H1 (cell line): ENCODE measurements around the gene RAD9A. TPM values are rescaled to one million over a fixed set of nuclear protein-coding genes. Genes with fewer than 3 reads are reported as not detected.

Experiments used
- CTCF ChIA-PET: fragments of 300-600 bp; sonication (Branson Sonifier 250); formaldehyde crosslinking; loops from one replicate; lab custom pipeline; 2021; ENCODE audit not compliant: partially characterized antibody; lab: Charles Lee
- POLR2A ChIA-PET: fragments of 300-600 bp; sonication (Branson Sonifier 250); formaldehyde crosslinking; loops from one replicate; lab custom pipeline; 2021; ENCODE audit warnings: inconsistent platforms; ENCODE audit not compliant: partially characterized antibody; lab: Charles Lee
- DNase-seq, 2 experiments: peaks; one replicate each; pipeline versions ENCODE4 v3.0.0 to v3.0.0-alpha.2; 2010 to 2022; ENCODE audit warnings: low spot score in 2 of 2, low read depth in 1 of 2, mixed read lengths in 1 of 2
- FAIRE-seq: peaks from 2 replicates; lab custom pipeline; 2011; peaks lifted over from hg19 to GRCh38; lab: Jason Lieb, UNC
- H2AFZ ChIP-seq: 2 replicates; pipeline ENCODE4 v1.8.1; 2012; ENCODE audit warnings: low read length, inconsistent platforms
- H2AK5ac ChIP-seq: 2 replicates; pipeline ENCODE4 v1.6.1; 2013; ENCODE audit warnings: low read depth, low read length
- H2BK120ac ChIP-seq: replicated peaks from 2 replicates; pipeline ENCODE3; 2013; ENCODE audit warnings: low read depth, low read length, inconsistent platforms
- H2BK12ac ChIP-seq: 2 replicates; pipeline ENCODE4 v1.6.1; 2013; ENCODE audit warnings: low read depth, low read length
- H2BK15ac ChIP-seq: 2 replicates; pipeline ENCODE4 v1.6.1; 2013; ENCODE audit warnings: low read length
- H2BK20ac ChIP-seq: 2 replicates; pipeline ENCODE4 v1.6.1; 2013; ENCODE audit warnings: low read length
- H2BK5ac ChIP-seq: 2 replicates; pipeline ENCODE4 v1.6.1; 2013; ENCODE audit warnings: low read depth, low read length
- H3K14ac ChIP-seq: 2 replicates; pipeline ENCODE4 v1.6.1; 2013; ENCODE audit warnings: inconsistent platforms; ENCODE audit not compliant: insufficient read length
- H3K18ac ChIP-seq: 2 replicates; pipeline ENCODE4 v1.6.1; 2013; ENCODE audit warnings: low read length; ENCODE audit errors: extremely low read depth
- H3K23ac ChIP-seq: 2 replicates; pipeline ENCODE4 v1.6.1; 2013; ENCODE audit warnings: inconsistent platforms; ENCODE audit not compliant: insufficient read length
- H3K23me2 ChIP-seq: 2 replicates; pipeline ENCODE4 v1.6.1; 2013; ENCODE audit warnings: low read depth, low read length
- H3K27ac ChIP-seq: 2 replicates; pipeline ENCODE4 v1.6.1; 2011; ENCODE audit warnings: low read depth, low read length, inconsistent platforms
- H3K27me3 ChIP-seq, 4 experiments: replicated peaks in 1 of 4; 1 replicate in 1 of 4; 2 replicates in 3 of 4; pipeline versions ENCODE4 v1.6.1 to v1.8.1; 2011 to 2013; ENCODE audit warnings: low read length in 3 of 4, mild to moderate bottlenecking in 3 of 4, inconsistent platforms in 2 of 4, mixed read lengths in 2 of 4, moderate library complexity in 1 of 4; ENCODE audit not compliant: control insufficient read depth in 3 of 4, insufficient read depth in 3 of 4; ENCODE audit errors: extremely low read depth in 1 of 4
- H3K36me3 ChIP-seq, 4 experiments: 2 replicates each; pipeline versions ENCODE4 v1.6.1 to v1.8.1; 2011 to 2013; ENCODE audit warnings: mild to moderate bottlenecking in 4 of 4, low read length in 3 of 4, moderate library complexity in 2 of 4, control low read depth in 1 of 4, inconsistent platforms in 1 of 4; ENCODE audit not compliant: insufficient read depth in 4 of 4, control insufficient read depth in 2 of 4
- H3K4ac ChIP-seq: replicated peaks from 2 replicates; pipeline ENCODE3; 2013; ENCODE audit warnings: low read length, low read depth, mixed read lengths, inconsistent platforms; ENCODE audit not compliant: insufficient read length
- H3K4me1 ChIP-seq, 4 experiments: replicated peaks in 1 of 4; 1 replicate in 1 of 4; 2 replicates in 3 of 4; pipeline versions ENCODE4 v1.6.1 to v1.8.1; 2011 to 2013; ENCODE audit warnings: low read length in 3 of 4, inconsistent platforms in 2 of 4, mixed read lengths in 1 of 4; ENCODE audit not compliant: insufficient read depth in 4 of 4, control insufficient read depth in 3 of 4
- H3K4me2 ChIP-seq, 2 experiments: 2 replicates each; pipeline versions ENCODE4 v1.6.1 to v1.8.1; 2011 to 2013; ENCODE audit warnings: low read depth in 2 of 2, low read length in 2 of 2, control low read depth in 1 of 2, inconsistent platforms in 1 of 2, mild to moderate bottlenecking in 1 of 2; ENCODE audit not compliant: insufficient read depth in 1 of 2
- H3K4me3 ChIP-seq, 4 experiments: fragments of 200-600, 300-600 bp in 1 of 4; sonication (generic), shearing (Covaris generic), sonication (Bioruptor Twin) in 1 of 4; 2 replicates each; pipeline versions ENCODE4 v1.5.1 to v1.8.1; 2011 to 2016; ENCODE audit warnings: low read length in 4 of 4, low read depth in 3 of 4, control low read depth in 2 of 4, inconsistent platforms in 2 of 4, mild to moderate bottlenecking in 2 of 4, mixed read lengths in 1 of 4, moderate library complexity in 1 of 4; ENCODE audit not compliant: insufficient read depth in 2 of 4; ENCODE audit errors: extremely low read depth in 1 of 4
- H3K56ac ChIP-seq: replicated peaks from 2 replicates; pipeline ENCODE3; 2013; ENCODE audit warnings: low read depth, mild to moderate bottlenecking, mixed read lengths, low read length, inconsistent platforms; ENCODE audit not compliant: insufficient read length
- H3K79me1 ChIP-seq: 2 replicates; pipeline ENCODE4 v1.6.1; 2013; ENCODE audit warnings: low read depth, low read length, control low read depth
- H3K79me2 ChIP-seq, 2 experiments: 2 replicates each; pipeline versions ENCODE4 v1.6.1 to v1.8.1; 2012 to 2013; ENCODE audit warnings: low read length in 2 of 2, mild to moderate bottlenecking in 2 of 2, inconsistent platforms in 1 of 2; ENCODE audit not compliant: insufficient read depth in 2 of 2, control insufficient read depth in 1 of 2
- H3K9ac ChIP-seq, 4 experiments: replicated peaks in 1 of 4; 1 replicate in 1 of 4; 2 replicates in 3 of 4; pipeline versions ENCODE4 v1.6.1 to v1.8.1; 2011 to 2013; ENCODE audit warnings: low read depth in 3 of 4, low read length in 3 of 4, control low read depth in 2 of 4, mild to moderate bottlenecking in 2 of 4, moderate library complexity in 2 of 4, inconsistent platforms in 1 of 4; ENCODE audit errors: extremely low read depth in 1 of 4
- H3K9me3 ChIP-seq, 2 experiments: 2 replicates each; pipeline versions ENCODE4 v1.6.1 to v1.8.1; 2012 to 2013; ENCODE audit warnings: mild to moderate bottlenecking in 2 of 2, moderate library complexity in 2 of 2, control low read depth in 1 of 2, inconsistent platforms in 1 of 2, low read depth in 1 of 2, low read length in 1 of 2, mixed read lengths in 1 of 2; ENCODE audit not compliant: insufficient read depth in 2 of 2
- H4K20me1 ChIP-seq, 2 experiments: replicated peaks in 1 of 2; 2 replicates each; pipeline versions ENCODE3 to v1.8.1; 2011 to 2013; ENCODE audit warnings: inconsistent platforms in 2 of 2, low read length in 2 of 2, mild to moderate bottlenecking in 1 of 2; ENCODE audit not compliant: insufficient read depth in 2 of 2, control insufficient read depth in 1 of 2
- H4K5ac ChIP-seq: 2 replicates; pipeline ENCODE4 v1.6.1; 2013; ENCODE audit warnings: low read length, low read depth, mixed read lengths, inconsistent platforms; ENCODE audit not compliant: insufficient read length
- H4K8ac ChIP-seq: 2 replicates; pipeline ENCODE4 v1.8.0; 2013; ENCODE audit warnings: mild to moderate bottlenecking, moderate library complexity, low read length, inconsistent platforms; ENCODE audit not compliant: insufficient read depth; ENCODE audit errors: extremely low read depth
- H4K91ac ChIP-seq: replicated peaks from 2 replicates; pipeline ENCODE3; 2013; ENCODE audit warnings: low read length, mixed read lengths, inconsistent platforms; ENCODE audit not compliant: insufficient read length
- BRCA1 ChIP-seq: IDR thresholded peaks from 2 replicates; pipeline ENCODE4 v1.6.1; 2012; ENCODE audit warnings: low read depth, low read length, improper control_type of control experiment
- CTBP2 ChIP-seq: IDR thresholded peaks from 2 replicates; pipeline ENCODE4 v1.7.0; 2011; ENCODE audit warnings: borderline replicate concordance, mild to moderate bottlenecking, moderate library complexity, mixed read lengths, low read length; ENCODE audit not compliant: insufficient read depth, insufficient read length
- EZH2 ChIP-seq: fragments of 200-600 bp; sonication (generic); IDR thresholded peaks from 2 replicates; pipeline ENCODE4 v1.7.1; 2012; ENCODE audit warnings: low read depth, mild to moderate bottlenecking, moderate library complexity, low read length, inconsistent platforms; ENCODE audit not compliant: severe bottlenecking
- JUND ChIP-seq: IDR thresholded peaks from 2 replicates; pipeline ENCODE4 v1.6.1; 2011; ENCODE audit warnings: mild to moderate bottlenecking, improper control_type of control experiment, low read length
- NANOG ChIP-seq: IDR thresholded peaks from 2 replicates; pipeline ENCODE4 v1.6.1; 2011; ENCODE audit warnings: low read length, low read depth, mild to moderate bottlenecking, inconsistent platforms; ENCODE audit not compliant: insufficient read depth, poor library complexity, severe bottlenecking
- NRF1 ChIP-seq: IDR thresholded peaks from 2 replicates; pipeline ENCODE4 v1.6.1; 2011; ENCODE audit warnings: mild to moderate bottlenecking, low read depth, low read length, improper control_type of control experiment
- RBBP5 ChIP-seq: IDR thresholded peaks from 2 replicates; pipeline ENCODE4 v1.7.1; 2012; ENCODE audit warnings: low read depth, mild to moderate bottlenecking, inconsistent platforms, low read length, moderate library complexity, borderline replicate concordance
- RXRA ChIP-seq: IDR thresholded peaks from 2 replicates; pipeline ENCODE4 v1.6.1; 2011; ENCODE audit warnings: low read depth, mild to moderate bottlenecking, low read length, moderate library complexity; ENCODE audit not compliant: insufficient read depth
- SP4 ChIP-seq: IDR thresholded peaks from 2 replicates; pipeline ENCODE4 v1.6.1; 2012; ENCODE audit warnings: low read length, inconsistent platforms
- TEAD4 ChIP-seq: IDR thresholded peaks from 2 replicates; pipeline ENCODE4 v1.6.1; 2012; ENCODE audit warnings: low read depth, low read length, inconsistent platforms, mixed read lengths
- WGBS, 2 experiments: shearing (Covaris generic) in 1 of 2; methylation state at CpG; one replicate each; pipeline versions ENCODE4 v1.1.6 to v1.1.7; 2013 to 2015; ENCODE audit warnings: low lambda C conversion rate in 2 of 2, mixed read lengths in 2 of 2, inconsistent platforms in 1 of 2, low coverage in 1 of 2, missing lambda C conversion rate in 1 of 2; ENCODE audit not compliant: insufficient replicate concordance in 2 of 2, insufficient coverage in 1 of 2, insufficient read length in 1 of 2; ENCODE audit errors: extremely low coverage in 1 of 2, missing lambda C conversion rate in 1 of 2; 5-methylcytosine and 5-hydroxymethylcytosine counted together
- polyA plus RNA-seq, 7 experiments: library from polyadenylated mRNA; depleted of rRNA in 3 of 7; stranded (reverse) in 5 of 7; unstranded in 2 of 7; fragments of >200 nt in 5 of 7; fragments of 200-250 nt in 2 of 7; gene quantifications; 1 replicate in 5 of 7; 2 replicates in 1 of 7; 4 replicates in 1 of 7; pipeline versions ENCODE4 v1.2.1 to v1.2.3, GENCODE V29; 2011 to 2013; ENCODE audit warnings: missing spikeins in 2 of 7, mixed read lengths in 2 of 7
- total RNA-seq: library from RNA; stranded (reverse); fragmentation: NEBNext Ultra II Directional; extraction: Animal tissue kit (Norgen Biotek cat#: 25700); gene quantifications from 2 replicates; pipeline ENCODE4 v1.2.1, GENCODE V29; 2021

The RAD9A gene
- total and polyA plus RNA-seq, 2 of the 8 experiments (the other 6 are each of a cell fraction or from before 2014, with no cell fraction given), result 22.2 to 25.5 TPM

DNA sequence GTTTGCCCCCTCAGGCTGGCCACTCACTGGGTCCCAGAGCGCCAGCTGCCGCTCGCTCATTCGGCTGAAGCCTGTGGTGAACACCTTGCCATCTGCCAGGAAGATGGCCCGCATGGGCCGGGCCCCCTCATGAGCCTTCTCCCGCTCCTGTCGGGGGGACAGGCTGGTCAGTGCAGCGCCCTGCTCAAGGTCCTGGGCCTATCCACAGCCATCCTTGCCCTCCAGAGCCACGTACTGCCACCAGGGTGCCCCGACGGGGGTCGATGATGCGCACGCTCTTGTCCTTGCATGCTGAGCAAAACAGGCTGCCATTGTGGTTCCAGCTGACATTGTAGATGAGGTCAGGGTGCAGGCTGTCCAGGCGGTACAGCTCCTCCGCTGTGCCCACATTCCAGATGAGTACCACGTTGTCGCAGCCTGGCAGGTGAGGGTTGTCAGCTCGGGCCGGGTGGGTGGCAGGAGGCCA, 49.3 kb downstream of the RAD9A start:
- Histone ChIP-seq H2BK15ac (no peak overlapping the region), H4K91ac (no peak overlapping the region), H2AFZ (no peak overlapping the region), H3K27me3 (no peaks in the 10 kb centered on the region), H3K36me3 (peaks cover 6 to 18% (median 10%) of the 10 kb centered on the region in 4 experiments; a peak in 5 of 8 replicates), H3K79me2 (no peaks in the 10 kb centered on the region), H3K27ac (no peak overlapping the region), H4K20me1 (peaks cover 4 to 15% of the 10 kb centered on the region in 2 experiments), H2BK5ac (no peak overlapping the region), H3K4me2 (no peak overlapping the region), H3K4me3 (no peak overlapping the region), H3K56ac (no peak overlapping the region), H3K18ac (no peak overlapping the region), H2BK20ac (no peak overlapping the region), H4K5ac (no peak overlapping the region), H3K23ac (no peak overlapping the region), H3K23me2 (peaks cover 2% of the 10 kb centered on the region; the same call in 1 of the 2 replicates), H3K14ac (no peak overlapping the region), H3K4ac (no peak overlapping the region), H3K9me3 (no peaks in the 10 kb centered on the region), H2AK5ac (no peak overlapping the region), H3K4me1 (peaks cover 0 to 20% (median 13%) of the 10 kb centered on the region in 4 experiments; a peak in 6 of 7 replicates), H3K79me1 (0 out of 2 replicates have a peak, but pooled peaks cover 2% of the 10 kb centered on the region), H3K9ac (no peak overlapping the region), H4K8ac (no peak overlapping the region), H2BK12ac (no peak overlapping the region), H2BK120ac (no peak overlapping the region)
- TF ChIP-seq NRF1 (no peak), RXRA (no peak), BRCA1 (no peak), EZH2 (no peak), SP4 (no peak), RBBP5 (no peak), NANOG (no peak), TEAD4 (no peak), JUND (no peak), CTBP2 (no peak)
- no peak for DNase-seq
- WGBS, 2 experiments, result 93% methylated on average over 21 of the region's 21 CpGs; no CpG with 5 or more reads in 1 of the 2 experiments
- CTCF ChIA-PET, result interaction anchor here (0.9 kb wide), 1 partner anchor 101 kb away, joined by 3 read pairs; no protein-coding TSS in a partner anchor
- FAIRE-seq, result no peak
- POLR2A ChIA-PET, result interaction anchor here (0.7 to 12.5 kb wide), 11 partner anchors 9 to 64 kb away, joined by 3 to 104 read pairs (median 5); partner anchors contain the start of genes CARNS1, PITPNM1 and PPP1CA
